Left lung (tissue), 10 donors: Measurements from ENCODE around the gene MMP25. TPM values are rescaled to one million over a fixed set of nuclear protein-coding genes. Genes with fewer than 3 reads are reported as not detected.
A peak's percentile ranks its signal among the peaks of the same experiment; 100 is the strongest.

Experiments used
- ATAC-seq: fragments of 200-7000 bp; cut with Tn5 transposase; one replicate; pipeline ENCODE4 v1.9.1; 2020; ENCODE audit warnings: moderate library complexity
- DNase-seq, 4 donors: peaks; one replicate each; pipeline ENCODE4 v3.0.0-alpha.2; 2013 to 2020
- H3K27ac ChIP-seq, 2 donors: fragments of 200-600 bp; sonication (generic) in 1 of 2; one replicate each; pipeline versions ENCODE4 v1.5.0 to v1.8.0; 2020 to 2021
- H3K27me3 ChIP-seq, 2 donors: fragments of 200-600 bp; sonication (generic) in 1 of 2; one replicate each; pipeline versions ENCODE4 v1.5.0 to v1.8.0; 2020 to 2021
- H3K36me3 ChIP-seq, 2 donors: fragments of 200-600 bp; sonication (generic) in 1 of 2; one replicate each; pipeline versions ENCODE4 v1.5.0 to v1.8.0; 2020 to 2021
- H3K4me1 ChIP-seq, 2 donors: fragments of 200-600 bp; one replicate each; pipeline ENCODE4 v1.8.0; 2021
- H3K4me3 ChIP-seq, 2 donors: fragments of 200-600 bp; sonication (generic) in 1 of 2; one replicate each; pipeline versions ENCODE4 v1.5.0 to v1.8.0; 2020 to 2021; ENCODE audit warnings: mild to moderate bottlenecking in 1 of 2
- H3K9me3 ChIP-seq, 2 donors: fragments of 200-600 bp; sonication (generic) in 1 of 2; one replicate each; pipeline versions ENCODE4 v1.5.0 to v1.8.0; 2020 to 2021
- intact Hi-C, 2 donors: fragments of 100-400 bp; cut with DNase I; formaldehyde crosslinking; loops; one replicate each; pipeline versions ENCODE4 v1.11.2 to v1.14.2; 2022
- polyA plus RNA-seq, 6 donors: library from polyadenylated mRNA; unstranded; fragments of 120-200 nt; gene quantifications; one replicate each; pipeline ENCODE4 v1.2.1, GENCODE V29; 2013; ENCODE audit not compliant: insufficient read length in 6 of 6
- total RNA-seq, 2 donors: library from RNA; stranded (reverse); fragmentation: NEBNext Ultra II Directional; extraction: Animal tissue kit (Norgen Biotek cat#: 25700); gene quantifications; one replicate each; pipeline ENCODE4 v1.2.1, GENCODE V29; 2021
- TF ChIP-seq, protein P1 (sequence below), 2 donors: fragments of 200-600 bp; sonication (generic) in 1 of 2; IDR thresholded peaks; one replicate each; pipeline versions ENCODE4 v1.5.0 to v1.8.0; 2021; ENCODE audit warnings: antibody characterized with exemption in 2 of 2
- donor health status: DM: no; HTN: yes; CAD: no.
- donor health status: DM: no; HTN: no; CAD: no.

MMP25 gene
- total and polyA plus RNA-seq, 8 donors, result 1.8 to 91.9 (median 2.4) TPM

DNA sequence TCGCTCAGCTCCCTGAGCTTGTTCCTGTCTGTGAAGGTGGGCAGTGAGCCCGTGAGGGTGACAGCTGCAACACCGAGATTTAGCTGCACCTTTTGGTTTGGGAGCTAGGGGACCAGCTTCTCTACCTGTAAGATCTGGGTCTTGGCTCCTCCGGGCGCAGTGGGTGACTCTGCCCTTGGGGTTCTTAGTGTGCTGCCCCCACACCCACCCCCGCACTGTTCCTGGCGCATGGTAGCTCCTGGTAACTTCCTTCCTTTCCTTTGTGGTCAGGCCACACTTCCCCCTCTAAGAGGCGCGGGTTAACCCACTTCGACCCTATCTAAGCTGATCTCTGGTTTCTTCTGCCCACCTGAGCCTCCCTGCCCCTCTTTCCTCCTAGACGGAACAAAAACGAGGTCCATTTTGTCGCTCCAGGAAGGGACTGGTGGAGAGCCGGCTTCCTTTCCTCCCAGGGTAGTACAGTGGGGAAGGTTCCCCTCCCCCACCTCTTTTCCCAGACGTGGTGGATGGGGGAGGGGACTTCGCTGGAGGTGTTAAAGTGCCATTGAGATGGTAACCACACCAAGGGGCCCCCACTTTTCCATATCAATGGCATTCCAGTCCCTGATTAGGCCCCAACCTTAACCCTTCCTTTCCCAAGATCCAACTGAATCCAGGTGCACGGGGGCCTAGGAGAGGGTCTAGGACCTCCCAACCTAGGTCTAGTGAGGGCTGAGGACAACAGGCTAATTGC is 38.2 kb upstream of the MMP25 start:
- Histone ChIP-seq H3K27ac (peak overlapping the region in 1 of 2 donors; percentile 89), H3K4me1 (peaks cover 7 to 66% of the 10 kb centered on the region in 2 donors), H3K27me3 (peaks cover 14 to 82% of the 10 kb centered on the region in 2 donors), H3K9me3 (no peaks in the 10 kb centered on the region), H3K4me3 (peak overlapping the region in 1 of 2 donors; percentile 26), H3K36me3 (no peaks in the 10 kb centered on the region)
- no peak for ATAC-seq
- TF ChIP-seq, protein P1, sequence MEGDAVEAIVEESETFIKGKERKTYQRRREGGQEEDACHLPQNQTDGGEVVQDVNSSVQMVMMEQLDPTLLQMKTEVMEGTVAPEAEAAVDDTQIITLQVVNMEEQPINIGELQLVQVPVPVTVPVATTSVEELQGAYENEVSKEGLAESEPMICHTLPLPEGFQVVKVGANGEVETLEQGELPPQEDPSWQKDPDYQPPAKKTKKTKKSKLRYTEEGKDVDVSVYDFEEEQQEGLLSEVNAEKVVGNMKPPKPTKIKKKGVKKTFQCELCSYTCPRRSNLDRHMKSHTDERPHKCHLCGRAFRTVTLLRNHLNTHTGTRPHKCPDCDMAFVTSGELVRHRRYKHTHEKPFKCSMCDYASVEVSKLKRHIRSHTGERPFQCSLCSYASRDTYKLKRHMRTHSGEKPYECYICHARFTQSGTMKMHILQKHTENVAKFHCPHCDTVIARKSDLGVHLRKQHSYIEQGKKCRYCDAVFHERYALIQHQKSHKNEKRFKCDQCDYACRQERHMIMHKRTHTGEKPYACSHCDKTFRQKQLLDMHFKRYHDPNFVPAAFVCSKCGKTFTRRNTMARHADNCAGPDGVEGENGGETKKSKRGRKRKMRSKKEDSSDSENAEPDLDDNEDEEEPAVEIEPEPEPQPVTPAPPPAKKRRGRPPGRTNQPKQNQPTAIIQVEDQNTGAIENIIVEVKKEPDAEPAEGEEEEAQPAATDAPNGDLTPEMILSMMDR (IDR thresholded peaks at IDR 0.05), result no peak
- intact Hi-C loops, result no loop called here
- peak in 1 of 4 donors; percentile 74 for DNase-seq

DNA sequence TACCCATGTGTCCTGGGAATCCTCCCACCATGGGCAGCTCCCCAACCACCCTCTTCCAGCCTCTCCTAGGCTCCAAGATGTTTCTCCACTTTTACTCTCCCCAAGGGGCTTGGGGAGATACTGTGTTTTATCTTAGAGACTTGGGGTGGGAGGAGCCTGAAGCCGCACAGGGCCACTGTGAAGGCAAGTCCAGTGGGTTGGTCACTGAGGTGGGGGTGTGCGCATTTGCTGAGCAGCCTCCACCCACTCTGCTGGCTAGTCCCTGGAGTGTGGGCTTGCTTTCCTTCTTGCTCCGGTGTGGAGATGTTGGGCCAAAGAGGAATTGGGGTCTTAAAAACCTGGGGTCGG is 37.7 kb upstream of the MMP25 start:
- H3K36me3 ChIP-seq, result no peaks in the 10 kb centered on the region
- no peak for DNase-seq
- ATAC-seq, result no peak
- H3K4me3 ChIP-seq, result no peak overlapping the region
- peak overlapping the region in 1 of 2 donors; percentile 89 for H3K27ac ChIP-seq
- intact Hi-C loops, result no loop called here
- H3K9me3 ChIP-seq, result no peaks in the 10 kb centered on the region
- TF ChIP-seq, protein P1 (IDR thresholded peaks at IDR 0.05), result no peak
- H3K4me1 ChIP-seq, result peaks cover 7 to 62% of the 10 kb centered on the region in 2 donors
- H3K27me3 ChIP-seq, result peaks cover 14 to 88% of the 10 kb centered on the region in 2 donors

DNA sequence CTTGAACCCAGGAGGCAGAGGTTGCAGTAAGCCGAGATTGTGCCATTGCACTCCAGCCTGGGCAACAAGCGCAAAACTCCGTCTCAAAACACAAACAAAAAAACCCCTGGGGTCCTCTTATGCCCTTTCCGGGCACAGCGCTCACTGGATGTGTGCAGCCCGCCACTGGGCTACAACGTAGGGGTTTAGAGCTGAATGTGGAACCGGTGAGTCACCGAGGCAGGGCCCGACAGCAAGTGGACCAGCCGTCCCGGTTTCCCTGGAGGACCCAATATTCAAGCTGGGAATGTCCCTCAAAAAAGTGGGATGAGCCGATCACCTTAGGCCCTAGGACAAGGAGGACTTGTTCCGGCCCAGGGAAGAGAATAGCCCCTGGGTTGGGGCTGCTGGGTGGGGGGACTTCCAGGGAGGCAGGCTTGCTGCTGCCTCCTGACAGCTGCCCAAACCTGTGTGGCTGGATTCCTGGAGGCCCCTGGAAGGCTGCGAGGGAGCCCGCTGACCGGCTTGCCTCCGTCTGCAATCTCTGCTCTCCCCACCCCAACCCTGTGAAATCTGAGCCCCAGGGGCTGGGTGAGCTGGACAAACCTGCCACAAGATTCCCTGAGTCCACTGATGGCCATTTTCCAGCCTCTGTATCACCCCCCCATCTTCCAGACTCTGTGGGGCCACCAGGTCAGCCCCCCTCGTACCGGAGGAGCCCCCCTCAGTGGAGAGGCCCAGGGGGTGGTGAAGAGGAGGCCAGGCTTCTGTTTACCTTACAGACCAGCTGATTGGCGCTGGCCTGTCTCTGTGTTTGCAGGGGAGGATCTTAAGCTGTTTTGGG is 36.6 kb upstream of the MMP25 start:
- Histone ChIP-seq H3K9me3 (no peaks in the 10 kb centered on the region), H3K36me3 (no peaks in the 10 kb centered on the region), H3K4me1 (peaks cover 7 to 62% of the 10 kb centered on the region in 2 donors), H3K27ac (peak overlapping the region; percentile 72 to 89), H3K27me3 (peaks cover 14 to 95% of the 10 kb centered on the region in 2 donors), H3K4me3 (no peak overlapping the region)
- intact Hi-C loops, result no loop called here
- ATAC-seq, result peak; percentile 72
- TF ChIP-seq, protein P1 (IDR thresholded peaks at IDR 0.05), result no peak
- DNase-seq, result peak in 2 of 4 donors; percentile 79 to 91

DNA sequence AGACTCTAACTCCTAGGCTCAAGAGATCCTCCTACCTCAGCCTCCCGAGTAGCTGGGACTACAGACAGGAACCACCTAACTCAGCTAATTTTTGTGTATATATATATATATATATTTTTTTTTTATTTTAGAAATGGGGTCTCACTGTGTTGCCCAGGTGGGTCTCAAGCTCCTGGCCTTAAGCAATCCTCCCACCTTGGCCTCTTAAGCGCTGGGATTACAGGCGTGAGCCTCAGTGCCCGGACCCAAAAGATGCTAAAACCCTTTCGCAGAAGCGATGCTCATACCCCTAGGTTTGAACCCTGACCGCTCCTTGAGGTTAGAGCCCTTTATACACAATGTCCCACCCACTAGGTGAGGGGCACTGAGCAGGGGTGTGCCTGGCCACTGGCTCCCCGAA is 35.9 kb upstream of the MMP25 start:
- no peak for DNase-seq
- Histone ChIP-seq H3K4me3 (no peak overlapping the region), H3K27me3 (peaks cover 12 to 94% of the 10 kb centered on the region in 2 donors), H3K36me3 (no peaks in the 10 kb centered on the region), H3K9me3 (no peaks in the 10 kb centered on the region), H3K27ac (no peak overlapping the region), H3K4me1 (peaks cover 7 to 55% of the 10 kb centered on the region in 2 donors)
- intact Hi-C loops, result no loop called here
- TF ChIP-seq, protein P1 (IDR thresholded peaks at IDR 0.05), result no peak
- ATAC-seq, result no peak

DNA sequence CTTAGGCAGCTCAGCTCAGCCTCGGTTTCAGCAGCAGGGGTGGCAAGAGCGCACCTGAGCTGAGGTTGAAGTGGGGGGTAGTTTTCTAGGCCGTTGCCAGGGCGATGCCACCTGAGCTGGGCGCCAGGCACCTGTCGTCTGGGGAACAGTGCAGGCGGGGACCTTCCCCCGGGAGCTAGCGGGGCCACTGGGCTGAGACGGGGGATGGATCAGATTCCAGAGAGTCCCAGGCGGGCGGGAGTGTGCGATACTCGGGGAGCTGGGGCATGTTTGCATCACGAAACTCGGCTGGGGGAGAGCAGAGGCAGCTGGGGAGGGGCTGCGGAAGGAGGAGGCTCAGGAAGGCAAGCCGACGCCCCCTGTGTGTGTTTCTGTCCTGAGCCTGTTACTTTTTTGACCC is 34.1 kb upstream of the MMP25 start:
- intact Hi-C loops, result no loop called here
- Histone ChIP-seq H3K4me1 (peaks cover 7 to 38% of the 10 kb centered on the region in 2 donors), H3K4me3 (no peak overlapping the region), H3K9me3 (no peaks in the 10 kb centered on the region), H3K27ac (no peak overlapping the region), H3K36me3 (no peaks in the 10 kb centered on the region), H3K27me3 (peaks cover 8 to 86% of the 10 kb centered on the region in 2 donors)
- ATAC-seq (peak; percentile 7), DNase-seq (peak in 1 of 4 donors; percentile 86)
- TF ChIP-seq, protein P1 (IDR thresholded peaks at IDR 0.05), result no peak
